Prostate gland (tissue), 2 donors: ENCODE results near the gene ITPR1. TPM values are rescaled to one million over a fixed set of nuclear protein-coding genes. Genes with fewer than 3 reads are reported as not detected.
"Not testable (repeated sequence)": the region's sequence is repeated elsewhere in the genome, so short reads cannot be mapped to it uniquely, and the experiment has no call there.

Experiments
- DNase-seq: peaks from one replicate; pipeline ENCODE4 v3.0.0-alpha.2; 2019; ENCODE audit warnings: low spot score
- H3K27ac ChIP-seq, 2 donors: fragments of 200-600 bp; sonication (generic); 2 replicates each; pipeline ENCODE4 v1.5.1; 2017 to 2019
- H3K27me3 ChIP-seq: fragments of 200-600 bp; sonication (generic); replicated peaks from 2 replicates; pipeline ENCODE4 v1.5.1; 2019; ENCODE audit not compliant: insufficient read depth
- H3K36me3 ChIP-seq, 2 donors: fragments of 200-600 bp; sonication (generic); 1 replicate in 1 of 2; 2 replicates in 1 of 2; pipeline versions ENCODE4 v1.5.1 to v1.8.1; 2017 to 2019
- H3K4me1 ChIP-seq: fragments of 200-600 bp; sonication (generic); replicated peaks from 2 replicates; pipeline ENCODE4 v1.5.1; 2019
- H3K4me3 ChIP-seq, 2 donors: fragments of 200-600 bp; sonication (generic); 2 replicates each; pipeline ENCODE4 v1.5.1; 2017 to 2019
- H3K9me3 ChIP-seq: fragments of 200-600 bp; sonication (generic); 2 replicates; pipeline ENCODE4 v1.5.1; 2017
- CTCF ChIP-seq, 4 experiments: fragments of 200-600 bp in 2 of 4; fragments of 450-650 bp in 2 of 4; sonication (generic) in 2 of 4; IDR thresholded peaks; 1 replicate in 3 of 4; 2 replicates in 1 of 4; pipeline ENCODE4 v1.5.1; 2016 to 2019; ENCODE audit warnings: antibody characterized with exemption in 4 of 4, mild to moderate bottlenecking in 2 of 4, moderate library complexity in 2 of 4
- POLR2A ChIP-seq: fragments of 450-650 bp; IDR thresholded peaks from one replicate; pipeline ENCODE4 v1.6.1; 2016; ENCODE audit warnings: antibody characterized with exemption, mild to moderate bottlenecking
- POLR2AphosphoS5 ChIP-seq: sonication (generic); formaldehyde crosslinking; IDR thresholded peaks from one replicate; pipeline ENCODE4 v1.6.1; 2017; ENCODE audit warnings: antibody characterized with exemption
- WGBS: methylation state at CpG from one replicate; pipeline ENCODE4 v1.1.5; 2018; 5-methylcytosine and 5-hydroxymethylcytosine counted together
- intact Hi-C: fragments of 100-400 bp; cut with DNase I; formaldehyde crosslinking; loops from one replicate; pipeline ENCODE4 v1.14.2; 2022
- total RNA-seq, 2 donors: library from RNA; depleted of rRNA; stranded (reverse); fragments of >200 nt; gene quantifications; one replicate each; pipeline ENCODE4 v1.1.0, GENCODE V29; 2016

Gene ITPR1
- total RNA-seq, 2 donors from 2014 or later: 80.0 to 126 TPM

- no peak for DNase-seq
- Histone ChIP-seq H3K36me3 (no peaks in the 10 kb centered on the region), H3K4me1 (peaks cover 2% of the 10 kb centered on the region), H3K27me3 (no peaks in the 10 kb centered on the region), H3K27ac (no peak overlapping the region), H3K9me3 (no peaks in the 10 kb centered on the region), H3K4me3 (no peak overlapping the region)
- TF ChIP-seq POLR2A: no peak
- intact Hi-C loops: no loop called here
- WGBS: 95% methylated on average over 5 of the region's 5 CpGs
Observed at GRCh38 chr3:4761759-4762158, 268.6 kb downstream of the ITPR1 start.

DNA sequence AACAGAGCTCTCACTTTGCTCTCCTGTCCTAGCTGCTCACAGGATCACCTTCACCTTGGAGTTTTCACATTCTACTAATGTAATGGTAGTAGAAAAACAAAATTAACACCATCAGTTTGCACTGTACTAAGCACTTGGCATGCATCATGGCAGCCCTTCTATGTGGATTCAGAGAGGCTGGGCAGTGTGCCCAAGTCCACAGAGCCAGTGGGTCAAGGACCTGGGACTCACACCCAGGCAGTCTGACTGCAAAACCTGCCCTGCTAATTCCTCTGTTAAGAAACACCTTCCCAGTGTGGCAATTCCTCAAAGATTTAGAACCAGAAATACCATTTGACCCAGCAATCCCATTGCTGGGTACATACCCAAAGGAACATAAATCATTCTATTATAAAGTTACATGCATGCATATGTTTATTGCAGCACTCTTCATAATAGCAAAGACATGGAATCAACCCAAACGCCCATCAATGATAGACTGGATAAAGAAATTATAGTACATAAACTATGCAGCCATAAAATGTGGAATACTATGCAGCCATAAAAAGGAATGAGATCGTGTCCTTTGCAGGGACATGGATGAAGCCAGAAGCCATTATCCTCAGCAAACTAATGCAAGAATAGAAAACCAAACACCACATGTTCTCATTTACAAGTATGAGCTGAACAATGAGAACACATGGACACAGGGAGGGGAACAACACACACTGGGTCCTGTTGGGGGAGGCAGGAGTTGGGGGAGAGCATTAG is 269.5 kb downstream of the ITPR1 start:
- H3K9me3 ChIP-seq, H3K27me3 ChIP-seq, H3K4me3 ChIP-seq, intact Hi-C loops, DNase-seq, H3K4me1 ChIP-seq, H3K27ac ChIP-seq, H3K36me3 ChIP-seq: not testable (repeated sequence)
- 85% methylated on average over 2 of the region's 2 CpGs for WGBS

DNA sequence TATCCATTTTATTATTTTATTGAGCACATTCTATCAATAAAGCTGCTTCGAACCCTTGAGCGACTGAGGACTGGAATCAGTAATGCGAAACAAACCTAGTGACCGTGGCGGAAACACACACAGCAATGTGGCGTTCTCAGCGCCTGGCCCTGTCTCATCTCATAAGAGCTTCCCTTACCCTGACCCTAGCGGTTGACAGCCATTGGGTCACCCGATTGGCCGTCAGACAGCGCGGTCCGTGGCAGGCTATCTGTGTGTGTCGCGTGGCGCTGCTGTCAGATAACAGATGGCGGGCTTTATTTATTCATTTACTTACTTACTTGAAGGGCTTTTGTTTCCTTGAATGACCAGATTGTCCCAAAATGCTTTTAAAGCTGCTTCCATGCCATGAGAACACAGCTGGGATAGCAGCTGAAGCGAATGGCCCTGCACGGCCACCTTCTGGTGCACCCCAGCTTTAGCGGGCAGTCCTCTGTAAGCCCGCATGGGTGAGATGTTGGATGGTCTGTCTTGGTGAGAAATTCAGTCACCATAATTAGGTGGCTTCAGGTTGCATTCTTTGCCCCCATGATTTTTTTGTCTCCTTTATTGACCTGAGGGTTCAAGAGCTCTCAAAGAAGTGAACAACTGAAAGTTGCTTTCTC is 270.6 kb downstream of the ITPR1 start:
- no peaks in the 10 kb centered on the region for H3K4me1 ChIP-seq
- H3K9me3 ChIP-seq: no peaks in the 10 kb centered on the region
- H3K27ac ChIP-seq: no peak overlapping the region
- no peak for TF ChIP-seq CTCF (IDR thresholded peaks at IDR 0.05)
- no peak for TF ChIP-seq POLR2A
- TF ChIP-seq POLR2AphosphoS5: no peak
- no peak overlapping the region for H3K4me3 ChIP-seq
- H3K27me3 ChIP-seq: no peaks in the 10 kb centered on the region
- intact Hi-C loops: no loop called here
- WGBS: 98% methylated on average over 21 of the region's 21 CpGs
- H3K36me3 ChIP-seq: no peaks in the 10 kb centered on the region
- no peak for DNase-seq

GRCh38 chr3:4765212-4765611 is 272.1 kb downstream of the ITPR1 start:
- WGBS: 91% methylated on average over 3 of the region's 3 CpGs
- intact Hi-C loops: no loop called here

GRCh38 chr3:4766263-4766662 is 273.1 kb downstream of the ITPR1 start:
- Histone ChIP-seq H3K4me3 (no peak overlapping the region), H3K36me3 (no peaks in the 10 kb centered on the region), H3K9me3 (no peaks in the 10 kb centered on the region), H3K4me1 (no peaks in the 10 kb centered on the region), H3K27ac (no peak overlapping the region), H3K27me3 (no peaks in the 10 kb centered on the region)
- DNase-seq: no peak
- TF ChIP-seq POLR2A (no peak), CTCF (IDR thresholded peaks at IDR 0.05) (no peak), POLR2AphosphoS5 (no peak)
- 98% methylated on average over 4 of the region's 4 CpGs for WGBS
- intact Hi-C loops: no loop called here

More at GRCh38 chr3:4765212-4765611, 272.1 kb downstream of the ITPR1 start:
- no peaks in the 10 kb centered on the region for H3K9me3 ChIP-seq
- no peak for DNase-seq
- TF ChIP-seq POLR2AphosphoS5: no peak
- TF ChIP-seq POLR2A: no peak
- no peak for TF ChIP-seq CTCF (IDR thresholded peaks at IDR 0.05)
- H3K4me3 ChIP-seq: no peak overlapping the region
- no peaks in the 10 kb centered on the region for H3K27me3 ChIP-seq
- H3K27ac ChIP-seq: no peak overlapping the region
- H3K4me1 ChIP-seq: no peaks in the 10 kb centered on the region
- H3K36me3 ChIP-seq: no peaks in the 10 kb centered on the region
